ENCODE measurements around the gene ABCC1. TPM values are rescaled to one million over a fixed set of nuclear protein-coding genes. Genes with fewer than 3 reads are reported as not detected.

Gene ABCC1
- total and polyA plus RNA-seq, 3 experiments from 2014 or later, result 9.9 to 64.8 (median 64.6) TPM

- POLR2A ChIA-PET, result no interaction called here
- CTCF ChIA-PET, result no interaction called here
- Histone ChIP-seq H3K27ac (ENCODE audit: low read depth, low read length) (no peak overlapping the region), H3K4me3 (ENCODE audit: low read length) (no peak overlapping the region), H3K36me3 (ENCODE audit: insufficient read depth, low read length) (peaks cover 58% of the 10 kb centered on the region), H3K27me3 (ENCODE audit: insufficient read depth, low read length, poor library complexity, severe bottlenecking) (no peaks in the 10 kb centered on the region), H3K9me3 (ENCODE audit: low read length) (no peaks in the 10 kb centered on the region), H3K4me1 (ENCODE audit: insufficient read depth, low read length) (no peaks in the 10 kb centered on the region)
- H3K27me3 Mint-ChIP-seq, result peaks cover 0 to 2% of the 10 kb centered on the region in 2 donors
- H3K4me3 Mint-ChIP-seq, result no peak overlapping the region
- H3K4me1 Mint-ChIP-seq, result no peaks in the 10 kb centered on the region
- H3K9me3 Mint-ChIP-seq, result no peaks in the 10 kb centered on the region
- no peak overlapping the region for H3K27ac Mint-ChIP-seq
- no peak for DNase-seq
- H3K36me3 Mint-ChIP-seq, result peaks cover 9 to 92% (median 21%) of the 10 kb centered on the region in 3 donors
Observed at GRCh38 chr16:16133943-16134604, 184.7 kb downstream of the ABCC1 start.

DNA sequence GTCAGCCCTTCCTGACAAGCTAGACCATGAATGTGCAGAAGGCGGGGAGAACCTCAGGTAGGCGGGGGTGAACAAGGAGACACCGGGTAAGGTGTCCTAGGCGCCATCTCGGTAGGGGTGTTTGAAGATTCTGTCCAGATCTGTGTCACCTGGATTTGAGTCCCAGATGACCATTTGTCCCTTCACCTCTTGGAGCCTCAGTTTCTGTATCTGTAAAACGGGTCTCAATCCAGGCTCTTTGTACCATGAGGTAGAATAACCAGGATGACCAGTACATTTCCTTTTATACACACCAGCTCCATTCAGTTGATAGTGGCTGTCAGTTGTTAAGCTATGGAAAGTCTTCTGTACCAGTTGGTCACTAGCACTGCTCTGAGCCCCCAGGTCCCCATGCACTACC is 187.2 kb downstream of the ABCC1 start:
- H3K36me3 Mint-ChIP-seq, result peaks cover 15 to 92% (median 26%) of the 10 kb centered on the region in 3 donors
- no peaks in the 10 kb centered on the region for H3K4me1 ChIP-seq (ENCODE audit: insufficient read depth, low read length)
- CTCF ChIA-PET, result no interaction called here
- no peaks in the 10 kb centered on the region for H3K27me3 ChIP-seq (ENCODE audit: insufficient read depth, low read length, poor library complexity, severe bottlenecking)
- no peaks in the 10 kb centered on the region for H3K9me3 ChIP-seq (ENCODE audit: low read length)
- H3K9me3 Mint-ChIP-seq, result no peaks in the 10 kb centered on the region
- H3K4me3 Mint-ChIP-seq, result no peak overlapping the region
- H3K4me1 Mint-ChIP-seq, result no peaks in the 10 kb centered on the region
- H3K27me3 Mint-ChIP-seq, result no peaks in the 10 kb centered on the region
- POLR2A ChIA-PET, result no interaction called here
- no peak overlapping the region for H3K4me3 ChIP-seq (ENCODE audit: low read length)
- H3K27ac Mint-ChIP-seq, result peak overlapping the region in 1 of 8 donors; percentile 56
- peaks cover 64% of the 10 kb centered on the region for H3K36me3 ChIP-seq (ENCODE audit: insufficient read depth, low read length)
- H3K27ac ChIP-seq (ENCODE audit: low read depth, low read length), result no peak overlapping the region
- no peak for DNase-seq

GRCh38 chr16:16137110-16137509 is 187.7 kb downstream of the ABCC1 start:
- Histone ChIP-seq H3K27me3 (ENCODE audit: insufficient read depth, low read length, poor library complexity, severe bottlenecking) (no peaks in the 10 kb centered on the region), H3K36me3 (ENCODE audit: insufficient read depth, low read length) (peaks cover 60% of the 10 kb centered on the region), H3K9me3 (ENCODE audit: low read length) (no peaks in the 10 kb centered on the region), H3K4me3 (ENCODE audit: low read length) (no peak overlapping the region), H3K27ac (ENCODE audit: low read depth, low read length) (no peak overlapping the region), H3K4me1 (ENCODE audit: insufficient read depth, low read length) (no peaks in the 10 kb centered on the region)
- Mint-ChIP-seq H3K9me3 (no peaks in the 10 kb centered on the region), H3K27ac (no peak overlapping the region), H3K36me3 (peaks cover 15 to 91% (median 28%) of the 10 kb centered on the region in 3 donors), H3K4me1 (no peaks in the 10 kb centered on the region), H3K4me3 (no peak overlapping the region), H3K27me3 (no peaks in the 10 kb centered on the region)
- ChIA-PET POLR2A (no interaction called here), CTCF (no interaction called here)
- no peak for DNase-seq

DNA sequence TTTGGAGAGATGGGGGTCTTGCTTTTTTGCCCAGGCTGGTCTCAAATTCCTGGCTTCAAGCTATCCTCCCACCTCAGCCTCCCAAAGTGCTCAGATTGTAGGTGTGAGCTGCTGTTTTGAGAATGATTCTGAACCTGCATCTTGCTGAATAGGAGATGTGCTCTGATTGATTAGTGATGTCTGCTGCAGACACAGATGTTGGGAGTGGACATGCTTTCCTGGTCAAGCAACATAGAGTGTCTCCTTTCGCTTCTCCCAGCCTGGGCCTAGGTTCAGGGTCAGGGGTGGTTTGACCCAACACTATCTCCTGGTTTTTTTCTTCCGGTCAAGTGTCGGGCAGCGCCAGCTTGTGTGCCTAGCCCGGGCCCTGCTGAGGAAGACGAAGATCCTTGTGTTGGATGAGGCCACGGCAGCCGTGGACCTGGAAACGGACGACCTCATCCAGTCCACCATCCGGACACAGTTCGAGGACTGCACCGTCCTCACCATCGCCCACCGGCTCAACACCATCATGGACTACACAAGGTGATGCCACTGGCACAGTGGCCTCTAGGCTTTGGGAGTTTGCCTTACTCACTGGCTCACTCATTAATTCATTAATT is 188.7 kb downstream of the ABCC1 start:
- CTCF ChIA-PET, result no interaction called here
- peaks cover 15 to 91% (median 33%) of the 10 kb centered on the region in 3 donors for H3K36me3 Mint-ChIP-seq

GRCh38 chr16:16139061-16139460 is 189.6 kb downstream of the ABCC1 start:
- CTCF ChIA-PET, result no interaction called here

More for the DNA sequence above, 188.7 kb downstream of the ABCC1 start:
- no peak overlapping the region for H3K27ac Mint-ChIP-seq
- no peaks in the 10 kb centered on the region for H3K4me1 Mint-ChIP-seq
- H3K9me3 ChIP-seq (ENCODE audit: low read length), result no peaks in the 10 kb centered on the region
- H3K4me1 ChIP-seq (ENCODE audit: insufficient read depth, low read length), result no peaks in the 10 kb centered on the region
- H3K9me3 Mint-ChIP-seq, result no peaks in the 10 kb centered on the region
- no peak overlapping the region for H3K4me3 Mint-ChIP-seq
- DNase-seq, result no peak
- H3K27me3 Mint-ChIP-seq, result no peaks in the 10 kb centered on the region
- H3K36me3 ChIP-seq (ENCODE audit: insufficient read depth, low read length), result peaks cover 55% of the 10 kb centered on the region
- no peak overlapping the region for H3K27ac ChIP-seq (ENCODE audit: low read depth, low read length)
- H3K4me3 ChIP-seq (ENCODE audit: low read length), result no peak overlapping the region
- POLR2A ChIA-PET, result no interaction called here
- no peaks in the 10 kb centered on the region for H3K27me3 ChIP-seq (ENCODE audit: insufficient read depth, low read length, poor library complexity, severe bottlenecking)

GRCh38 chr16:16139806-16140205 is 190.4 kb downstream of the ABCC1 start:
- Mint-ChIP-seq H3K4me1 (peaks cover 0 to 1% (median 0%) of the 10 kb centered on the region in 3 donors), H3K36me3 (peaks cover 11 to 89% (median 25%) of the 10 kb centered on the region in 3 donors), H3K9me3 (no peaks in the 10 kb centered on the region), H3K4me3 (no peak overlapping the region), H3K27ac (peak overlapping the region in 2 of 8 donors; percentile 51 to 68), H3K27me3 (no peaks in the 10 kb centered on the region)
- POLR2A ChIA-PET, result no interaction called here
- CTCF ChIA-PET, result no interaction called here
- Histone ChIP-seq H3K9me3 (ENCODE audit: low read length) (no peaks in the 10 kb centered on the region), H3K27me3 (ENCODE audit: insufficient read depth, low read length, poor library complexity, severe bottlenecking) (no peaks in the 10 kb centered on the region), H3K4me3 (ENCODE audit: low read length) (no peak overlapping the region), H3K27ac (ENCODE audit: low read depth, low read length) (no peak overlapping the region), H3K36me3 (ENCODE audit: insufficient read depth, low read length) (peaks cover 40% of the 10 kb centered on the region), H3K4me1 (ENCODE audit: insufficient read depth, low read length) (no peaks in the 10 kb centered on the region)
- no peak for DNase-seq

More at GRCh38 chr16:16139061-16139460, 189.6 kb downstream of the ABCC1 start:
- POLR2A ChIA-PET, result no interaction called here
- Histone ChIP-seq H3K4me1 (ENCODE audit: insufficient read depth, low read length) (no peaks in the 10 kb centered on the region), H3K9me3 (ENCODE audit: low read length) (no peaks in the 10 kb centered on the region), H3K27me3 (ENCODE audit: insufficient read depth, low read length, poor library complexity, severe bottlenecking) (no peaks in the 10 kb centered on the region), H3K4me3 (ENCODE audit: low read length) (no peak overlapping the region), H3K36me3 (ENCODE audit: insufficient read depth, low read length) (peaks cover 46% of the 10 kb centered on the region), H3K27ac (ENCODE audit: low read depth, low read length) (no peak overlapping the region)
- Mint-ChIP-seq H3K36me3 (peaks cover 12 to 90% (median 27%) of the 10 kb centered on the region in 3 donors), H3K27ac (peak overlapping the region in 1 of 8 donors; percentile 74), H3K4me3 (no peak overlapping the region), H3K27me3 (no peaks in the 10 kb centered on the region), H3K9me3 (no peaks in the 10 kb centered on the region), H3K4me1 (peaks cover 0 to 1% (median 0%) of the 10 kb centered on the region in 3 donors)
- DNase-seq, result no peak

- no peak overlapping the region for H3K27ac Mint-ChIP-seq
- no peak overlapping the region for H3K4me3 Mint-ChIP-seq
- POLR2A ChIA-PET, result no interaction called here
- no peak overlapping the region for H3K4me3 ChIP-seq (ENCODE audit: low read length)
- CTCF ChIA-PET, result no interaction called here
- no peaks in the 10 kb centered on the region for H3K27me3 ChIP-seq (ENCODE audit: insufficient read depth, low read length, poor library complexity, severe bottlenecking)
- H3K9me3 ChIP-seq (ENCODE audit: low read length), result no peaks in the 10 kb centered on the region
- H3K4me1 Mint-ChIP-seq, result peaks cover 0 to 1% (median 0%) of the 10 kb centered on the region in 3 donors
- DNase-seq, result no peak
- peaks cover 7 to 89% (median 21%) of the 10 kb centered on the region in 3 donors for H3K36me3 Mint-ChIP-seq
- no peaks in the 10 kb centered on the region for H3K9me3 Mint-ChIP-seq
- H3K27me3 Mint-ChIP-seq, result no peaks in the 10 kb centered on the region
- H3K36me3 ChIP-seq (ENCODE audit: insufficient read depth, low read length), result peaks cover 36% of the 10 kb centered on the region
- H3K27ac ChIP-seq (ENCODE audit: low read depth, low read length), result no peak overlapping the region
- H3K4me1 ChIP-seq (ENCODE audit: insufficient read depth, low read length), result no peaks in the 10 kb centered on the region
Observed at GRCh38 chr16:16140537-16140936, 191.1 kb downstream of the ABCC1 start.

DNA sequence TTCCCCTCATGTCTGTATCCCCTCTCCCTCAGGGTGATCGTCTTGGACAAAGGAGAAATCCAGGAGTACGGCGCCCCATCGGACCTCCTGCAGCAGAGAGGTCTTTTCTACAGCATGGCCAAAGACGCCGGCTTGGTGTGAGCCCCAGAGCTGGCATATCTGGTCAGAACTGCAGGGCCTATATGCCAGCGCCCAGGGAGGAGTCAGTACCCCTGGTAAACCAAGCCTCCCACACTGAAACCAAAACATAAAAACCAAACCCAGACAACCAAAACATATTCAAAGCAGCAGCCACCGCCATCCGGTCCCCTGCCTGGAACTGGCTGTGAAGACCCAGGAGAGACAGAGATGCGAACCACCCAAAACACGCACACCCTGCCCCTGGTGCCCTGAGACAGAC is 191.7 kb downstream of the ABCC1 start:
- POLR2A ChIA-PET, result no interaction called here
- H3K36me3 Mint-ChIP-seq, result peaks cover 7 to 87% (median 21%) of the 10 kb centered on the region in 3 donors

More for the DNA sequence above, 191.7 kb downstream of the ABCC1 start:
- CTCF ChIA-PET, result no interaction called here
- no peak overlapping the region for H3K4me3 ChIP-seq (ENCODE audit: low read length)
- no peak overlapping the region for H3K4me3 Mint-ChIP-seq
- no peak overlapping the region for H3K27ac ChIP-seq (ENCODE audit: low read depth, low read length)
- peak overlapping the region in 1 of 8 donors; percentile 38 for H3K27ac Mint-ChIP-seq
- no peaks in the 10 kb centered on the region for H3K27me3 ChIP-seq (ENCODE audit: insufficient read depth, low read length, poor library complexity, severe bottlenecking)
- no peak for DNase-seq
- no peaks in the 10 kb centered on the region for H3K9me3 Mint-ChIP-seq
- no peaks in the 10 kb centered on the region for H3K27me3 Mint-ChIP-seq
- no peaks in the 10 kb centered on the region for H3K4me1 ChIP-seq (ENCODE audit: insufficient read depth, low read length)
- peaks cover 36% of the 10 kb centered on the region for H3K36me3 ChIP-seq (ENCODE audit: insufficient read depth, low read length)
- H3K4me1 Mint-ChIP-seq, result peaks cover 0 to 1% (median 0%) of the 10 kb centered on the region in 3 donors
- H3K9me3 ChIP-seq (ENCODE audit: low read length), result no peaks in the 10 kb centered on the region

All from CD8-positive, alpha-beta memory T cell (primary cell).